Ramos (cell line): ENCODE data around the gene SMYD3.
"Not testable (repeated sequence)": the region's sequence is repeated elsewhere in the genome, so short reads cannot be mapped to it uniquely, and the experiment has no call there.

Experiments
- in situ Hi-C: fragments of 300-500 bp; cut with MboI; formaldehyde crosslinking; loops from one replicate; pipeline ENCODE4 v1.14.3; 2022; ENCODE audit warnings: low sequenced_read_pairs; ENCODE audit not compliant: unreplicated experiment

Gene SMYD3

DNA sequence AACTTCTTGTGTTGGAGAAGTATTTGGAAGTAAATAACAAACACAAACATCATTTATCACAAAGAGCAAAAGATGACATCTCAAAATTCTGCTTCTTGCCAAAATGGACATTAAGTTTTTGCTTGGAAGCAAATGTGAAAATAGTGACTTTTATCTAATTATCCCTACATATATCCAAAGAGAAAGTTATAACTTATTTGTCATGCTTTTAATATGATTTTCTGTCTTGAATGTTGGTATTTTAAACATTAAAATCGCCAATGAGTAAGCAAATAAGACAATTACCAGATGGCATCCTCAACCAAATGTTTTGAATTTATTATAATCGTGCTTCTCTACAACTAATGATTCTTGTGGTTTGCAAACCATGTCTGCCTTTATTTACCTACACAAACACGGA lies 758.0 kb downstream of the SMYD3 start:
- in situ Hi-C loops = no loop called here

DNA sequence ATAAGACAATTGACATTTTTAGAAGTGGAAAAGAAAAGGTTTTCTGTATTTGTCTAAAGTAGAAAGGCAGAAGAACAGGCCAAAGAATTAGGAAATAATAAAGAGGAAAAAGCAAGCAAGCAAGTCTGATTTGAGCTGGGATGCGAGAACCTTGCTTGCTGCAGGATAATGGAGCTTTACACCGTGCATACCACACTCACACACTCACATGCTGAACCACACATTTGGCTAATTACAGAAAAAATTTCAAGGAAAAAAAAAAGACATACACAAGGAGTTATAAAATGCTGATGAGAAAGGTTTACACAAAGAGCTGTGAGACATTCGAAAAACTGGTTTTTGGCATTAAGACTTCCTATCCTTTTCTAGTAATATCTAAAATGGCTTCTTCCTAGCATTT lies 758.4 kb downstream of the SMYD3 start:
- in situ Hi-C loops = no loop called here

DNA sequence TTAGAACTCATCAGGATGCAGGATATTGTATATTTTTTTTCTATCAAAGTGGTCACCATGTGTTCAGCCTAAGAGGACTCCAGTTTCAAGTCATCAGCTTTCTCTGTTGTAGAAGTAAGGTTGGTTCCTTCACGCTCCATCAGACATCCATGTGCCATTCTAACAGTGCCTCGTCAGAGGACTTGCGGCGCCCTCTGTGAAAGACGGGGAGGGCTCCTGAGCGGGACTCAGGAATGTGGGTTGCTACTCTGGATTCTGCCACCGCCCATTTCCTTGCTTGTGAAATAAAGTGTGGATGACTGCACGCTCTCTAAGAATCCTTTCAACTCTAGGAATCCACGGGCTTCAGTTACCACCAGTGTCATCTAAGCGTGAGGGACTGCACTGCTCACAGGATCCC lies 758.8 kb downstream of the SMYD3 start:
- in situ Hi-C loops = no loop called here

DNA sequence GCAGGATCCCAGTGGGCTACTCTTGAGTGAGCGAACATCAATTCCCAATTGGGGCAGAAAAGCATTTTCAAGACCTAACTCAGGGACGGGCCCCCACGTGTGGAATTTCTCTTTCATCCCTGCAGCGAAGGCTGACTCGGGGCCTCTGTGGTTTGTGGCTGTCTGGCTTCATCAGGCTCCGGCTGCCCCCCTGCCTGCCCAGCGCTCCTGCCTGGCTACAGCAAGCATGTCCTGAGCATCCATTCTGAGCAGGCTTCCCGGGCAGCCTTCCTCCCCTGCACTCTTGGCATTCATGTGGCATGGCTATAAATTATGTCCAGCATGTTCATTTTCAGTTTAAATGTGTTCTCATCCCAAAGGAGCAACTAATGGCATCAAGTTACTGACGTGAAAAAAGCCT lies 764.2 kb downstream of the SMYD3 start:
- in situ Hi-C loops = no loop called here

DNA sequence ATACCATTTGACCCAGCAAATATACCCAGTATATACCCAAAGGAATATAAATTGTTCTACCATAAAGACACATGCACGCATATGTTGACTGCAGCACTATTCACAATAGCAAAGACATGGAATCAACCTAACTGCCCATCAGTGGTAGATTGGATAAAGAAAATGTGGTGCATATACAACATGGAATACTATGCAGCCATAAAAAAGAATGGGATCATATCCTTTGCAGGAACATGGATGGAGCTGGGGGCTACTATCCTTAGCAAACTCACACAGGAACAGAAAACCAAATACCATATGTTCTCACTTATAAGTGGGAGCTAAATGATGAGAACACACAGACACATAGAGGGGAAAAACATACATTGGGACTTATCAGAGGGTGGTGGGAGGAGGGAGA lies 766.7 kb downstream of the SMYD3 start:
- in situ Hi-C loops = not testable (repeated sequence)

DNA sequence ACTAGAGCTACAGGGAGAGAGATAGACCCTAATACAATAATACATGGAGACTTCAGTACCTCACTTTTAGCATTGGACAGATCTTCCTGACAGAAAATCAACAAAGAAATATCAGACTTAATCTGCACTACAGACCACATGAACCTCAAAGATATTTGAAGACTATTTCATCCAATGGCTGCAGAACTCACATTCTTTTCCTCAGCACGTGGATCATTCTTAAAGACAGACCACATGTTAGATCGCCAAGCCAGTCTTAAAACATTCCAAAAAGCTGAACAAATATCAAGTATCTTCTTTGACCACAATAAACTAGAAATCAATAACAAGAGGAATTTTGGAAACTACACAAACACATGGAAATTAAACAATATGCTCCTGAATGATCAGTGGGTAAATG lies 776.3 kb downstream of the SMYD3 start:
- in situ Hi-C loops = no loop called here

DNA sequence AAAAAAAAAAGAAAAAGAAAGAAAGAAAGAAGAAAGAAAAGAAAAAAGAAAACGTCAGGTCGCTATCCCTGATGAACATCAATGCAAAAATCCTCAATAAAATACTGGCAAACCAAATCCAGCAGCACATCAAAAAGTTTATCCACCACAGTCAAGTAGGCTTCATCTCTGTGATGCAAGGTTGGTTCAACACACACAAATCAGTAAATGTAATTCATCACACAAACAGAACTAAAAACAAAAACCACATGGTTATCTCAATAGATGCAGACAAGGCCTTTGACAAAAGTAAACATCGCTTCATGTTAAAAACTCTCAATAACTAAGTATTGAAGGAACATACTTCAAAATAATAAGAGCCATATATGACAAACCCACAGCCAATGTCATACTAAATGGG lies 779.0 kb downstream of the SMYD3 start:
- in situ Hi-C loops = not testable (repeated sequence)

DNA sequence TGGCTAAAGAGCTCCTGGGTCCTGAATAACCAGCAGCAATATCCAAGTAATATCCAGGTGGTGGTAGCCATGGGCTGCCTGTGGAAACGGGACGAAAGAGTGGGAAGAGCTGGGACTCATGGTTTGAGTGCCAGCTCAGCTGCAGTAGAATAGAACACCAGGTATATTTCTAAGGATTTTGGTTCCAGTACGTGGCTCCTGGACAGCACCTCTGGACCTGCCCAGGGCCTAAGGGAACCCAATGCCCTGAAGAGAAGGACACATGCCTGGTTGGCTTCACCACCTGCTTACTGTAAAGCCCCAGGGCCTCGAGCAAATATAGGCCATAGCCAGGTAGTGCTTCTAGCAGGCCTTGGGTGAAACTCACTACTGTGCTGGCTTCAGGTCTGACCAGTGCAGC lies 785.6 kb downstream of the SMYD3 start:
- in situ Hi-C loops = no loop called here

DNA sequence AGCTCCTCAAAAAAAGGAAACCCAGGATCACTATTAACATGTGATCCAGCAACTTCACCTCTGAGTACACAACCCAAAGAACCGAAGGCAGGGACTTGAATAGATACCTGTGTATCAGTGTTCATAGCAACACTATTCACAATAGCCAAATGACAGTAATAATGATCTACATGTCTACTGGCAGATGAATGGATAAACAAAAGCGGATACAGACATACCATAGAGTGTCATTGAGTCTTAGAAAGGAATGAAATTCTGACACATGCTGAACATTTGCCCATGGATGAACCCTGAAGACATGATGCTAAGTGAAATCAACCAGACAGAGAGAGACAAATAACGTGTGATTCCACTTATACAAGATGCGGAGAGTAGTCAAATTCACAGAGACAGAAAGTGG lies 788.1 kb downstream of the SMYD3 start:
- in situ Hi-C loops = no loop called here

DNA sequence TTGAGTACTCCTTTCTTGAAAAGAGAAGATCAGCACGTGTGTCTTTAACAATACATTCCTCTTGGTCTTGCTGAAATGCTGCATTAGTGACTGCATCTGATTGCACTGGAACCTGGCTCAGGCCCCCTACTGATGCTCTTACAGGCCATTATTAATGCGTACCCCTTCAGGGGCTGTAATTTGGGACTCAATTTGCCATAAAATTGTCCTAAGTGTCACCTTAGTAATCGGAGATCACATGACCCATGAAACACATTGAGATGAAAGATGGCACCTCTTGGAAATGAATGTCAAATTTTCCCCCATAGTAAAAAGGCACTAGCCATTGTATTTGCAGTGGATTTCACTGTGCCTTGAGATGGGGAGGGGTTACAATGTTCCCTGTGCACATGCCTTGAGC lies 789.0 kb downstream of the SMYD3 start:
- in situ Hi-C loops = no loop called here

DNA sequence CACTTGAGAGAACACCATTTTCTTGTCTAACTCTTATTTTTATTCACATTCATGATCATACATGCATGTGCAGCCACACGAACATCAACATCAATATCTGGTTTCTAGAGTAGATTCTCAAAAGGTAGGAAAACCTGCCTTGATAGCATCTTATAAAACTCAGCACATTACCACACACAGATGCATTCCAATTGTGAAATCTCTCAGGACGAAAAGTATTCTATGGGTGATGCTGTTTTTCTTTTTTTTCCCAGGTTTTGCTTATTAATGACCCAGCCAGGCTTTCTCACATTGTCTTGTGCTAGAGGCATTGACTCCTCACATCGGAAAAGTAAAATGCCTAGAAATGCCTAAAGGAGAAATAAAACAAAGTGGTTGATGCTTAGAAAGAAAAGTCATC lies 789.5 kb downstream of the SMYD3 start:
- in situ Hi-C loops = no loop called here

DNA sequence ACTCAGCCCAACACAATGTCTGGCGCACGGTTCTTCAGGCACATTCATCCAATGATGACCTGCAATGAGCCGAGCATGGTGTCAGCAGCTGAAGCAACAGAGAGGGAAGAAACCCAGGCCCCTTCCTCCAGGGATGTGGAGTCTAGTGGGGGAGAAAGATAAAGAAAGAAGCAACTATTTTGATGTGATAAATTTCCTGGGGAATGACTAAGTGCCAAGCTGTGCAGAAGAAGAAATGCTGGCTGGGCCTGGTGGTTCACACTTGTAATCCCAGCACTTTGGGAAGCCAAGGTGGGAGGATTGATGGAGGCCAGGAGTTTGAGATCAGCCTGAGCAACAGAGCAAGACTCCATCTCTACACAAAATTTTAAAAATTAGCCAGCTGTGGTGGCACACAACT lies 790.5 kb downstream of the SMYD3 start:
- in situ Hi-C loops = no loop called here

DNA sequence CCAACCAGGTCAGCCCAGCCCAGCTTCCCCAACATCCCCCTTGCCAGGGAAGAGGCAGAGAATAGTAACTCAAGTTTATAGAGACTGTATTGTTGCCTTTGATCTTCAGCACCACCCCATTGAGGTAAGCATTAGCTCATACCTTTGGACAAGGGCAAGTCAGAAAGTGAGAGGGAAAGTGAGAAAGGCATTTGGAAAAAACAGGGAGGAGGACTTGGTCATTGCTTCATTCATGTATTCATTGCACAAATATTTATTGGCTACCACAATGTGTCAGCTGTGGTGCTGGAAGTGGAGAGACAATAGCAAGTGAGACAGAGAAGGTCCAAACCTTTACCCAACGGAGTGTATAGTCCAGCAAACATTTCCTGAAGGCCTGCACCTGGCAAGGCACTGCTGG lies 791.1 kb downstream of the SMYD3 start:
- in situ Hi-C loops = no loop called here

DNA sequence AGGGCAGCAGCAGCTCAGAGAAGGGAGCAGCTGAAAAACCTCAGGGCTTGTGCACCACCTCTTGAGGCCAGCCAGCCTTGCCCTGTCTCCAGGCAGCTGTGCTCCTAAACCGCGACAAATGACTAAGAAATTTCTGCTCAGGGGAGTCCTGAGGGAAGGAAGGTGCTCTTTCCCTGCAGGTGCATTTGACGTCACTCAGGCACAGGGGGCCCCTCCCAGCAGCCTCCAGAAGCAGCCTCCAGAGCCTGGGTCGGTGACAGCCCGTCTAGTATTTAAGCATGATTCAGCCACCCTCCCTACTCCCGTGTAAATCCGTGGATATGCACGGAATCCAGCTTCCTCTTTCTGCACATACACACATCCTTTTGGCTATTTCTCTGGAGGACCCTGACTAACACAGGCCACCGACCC lies 791.8 kb downstream of the SMYD3 start:
- in situ Hi-C loops = no loop called here

DNA sequence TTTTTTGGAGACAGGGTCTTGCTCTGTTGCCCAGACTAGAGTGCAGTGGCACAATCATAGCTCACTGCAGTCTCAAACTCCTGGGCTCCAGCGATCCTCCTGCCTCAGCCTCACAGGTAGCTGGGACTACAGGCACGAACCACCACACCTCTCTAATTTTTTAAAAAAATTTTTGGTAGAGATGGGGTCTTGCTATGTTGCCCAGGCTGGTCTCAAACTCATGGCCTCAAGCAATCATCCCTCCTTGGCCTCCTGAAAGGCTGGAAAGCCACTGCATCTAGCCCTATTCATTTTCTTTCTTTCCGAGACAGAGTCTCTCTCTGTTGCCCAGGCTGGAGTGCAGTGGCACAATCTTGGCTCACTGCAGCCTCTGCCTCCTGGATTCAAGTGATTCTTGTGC lies 793.1 kb downstream of the SMYD3 start:
- in situ Hi-C loops = not testable (repeated sequence)

DNA sequence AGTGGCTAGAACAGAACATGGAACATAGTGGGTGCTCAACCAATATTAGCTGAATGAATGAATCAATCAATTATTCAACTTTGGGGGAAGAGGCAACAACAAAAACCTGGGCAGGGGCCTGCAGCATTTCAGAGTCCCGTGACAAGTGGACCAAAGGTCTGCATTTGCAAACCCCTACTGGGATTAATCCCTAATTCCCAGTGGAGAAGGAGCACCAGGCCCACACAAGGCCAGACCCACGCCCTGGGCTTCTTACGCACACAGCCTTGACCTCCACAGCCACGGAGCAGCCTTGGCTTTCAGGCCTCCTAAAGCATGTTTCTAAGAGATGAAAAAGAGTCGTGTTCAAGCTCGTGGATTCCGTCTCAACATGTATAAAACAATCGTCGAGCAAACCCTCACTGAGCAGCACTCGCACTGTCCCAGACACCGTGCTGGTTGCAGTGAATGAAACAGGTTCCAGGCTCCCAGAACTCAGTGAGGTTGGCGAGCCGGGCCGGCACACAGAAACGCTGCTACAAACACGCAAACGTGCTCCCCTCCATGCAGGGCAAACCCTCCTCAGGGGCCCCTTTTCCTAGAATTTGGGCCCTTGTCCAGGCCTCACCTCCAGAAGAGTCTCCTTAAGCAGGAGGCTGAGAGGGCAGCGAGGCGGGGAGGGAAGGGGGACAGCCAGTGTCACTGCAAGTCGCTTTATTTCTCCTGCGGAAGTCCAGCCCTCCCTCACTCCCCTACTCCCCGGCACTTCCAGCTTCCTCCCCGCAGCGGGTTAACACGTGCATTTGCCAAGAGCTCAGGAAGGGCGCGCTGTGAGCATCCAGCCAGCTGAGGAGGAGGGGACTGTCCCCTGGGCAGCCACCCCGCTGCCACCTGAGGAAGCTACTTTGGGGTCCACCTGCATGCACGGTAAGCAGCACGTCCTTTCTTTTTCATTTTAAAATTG lies 795.8 kb downstream of the SMYD3 start:
- in situ Hi-C loops = no loop called here

DNA sequence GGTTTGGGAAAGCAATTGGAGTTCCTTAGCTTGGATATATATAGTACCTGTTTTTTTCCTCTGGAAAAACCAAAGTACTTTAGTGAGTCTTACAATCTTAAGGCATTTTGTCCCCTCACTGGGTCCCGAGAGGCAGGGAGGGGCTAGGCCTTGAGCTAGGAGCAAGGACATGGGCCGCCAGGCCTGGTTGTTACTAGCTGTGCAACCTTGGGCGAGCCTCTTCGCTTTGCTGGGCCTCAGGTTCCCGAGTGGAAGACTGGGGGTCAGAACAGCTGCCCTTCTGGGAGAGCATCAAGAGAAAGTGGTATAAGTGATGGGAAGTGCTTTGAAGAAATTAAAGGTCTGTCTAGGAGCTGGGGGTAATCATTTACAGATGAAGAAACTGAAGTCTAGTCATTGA lies 799.1 kb downstream of the SMYD3 start:
- in situ Hi-C loops = no loop called here

DNA sequence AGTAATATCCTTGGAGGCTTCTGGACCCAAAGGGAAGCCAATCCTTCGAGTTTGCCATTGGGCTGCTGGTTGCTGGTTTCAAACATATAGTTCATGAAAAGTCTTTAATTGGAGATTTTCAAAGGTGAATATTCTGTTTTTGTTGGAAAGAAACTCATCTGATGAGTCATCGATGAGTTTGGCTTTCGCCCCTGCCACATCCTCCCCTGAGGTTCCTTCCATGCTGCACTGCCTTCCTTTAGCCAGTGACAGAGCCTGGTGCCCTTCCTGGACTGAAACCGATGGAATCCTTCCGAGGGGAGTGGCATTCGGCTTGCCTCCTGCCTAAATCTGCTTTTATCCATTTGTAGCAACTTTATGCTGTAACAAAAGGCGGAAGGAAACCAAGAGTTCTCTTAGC lies 802.3 kb downstream of the SMYD3 start:
- in situ Hi-C loops = no loop called here

DNA sequence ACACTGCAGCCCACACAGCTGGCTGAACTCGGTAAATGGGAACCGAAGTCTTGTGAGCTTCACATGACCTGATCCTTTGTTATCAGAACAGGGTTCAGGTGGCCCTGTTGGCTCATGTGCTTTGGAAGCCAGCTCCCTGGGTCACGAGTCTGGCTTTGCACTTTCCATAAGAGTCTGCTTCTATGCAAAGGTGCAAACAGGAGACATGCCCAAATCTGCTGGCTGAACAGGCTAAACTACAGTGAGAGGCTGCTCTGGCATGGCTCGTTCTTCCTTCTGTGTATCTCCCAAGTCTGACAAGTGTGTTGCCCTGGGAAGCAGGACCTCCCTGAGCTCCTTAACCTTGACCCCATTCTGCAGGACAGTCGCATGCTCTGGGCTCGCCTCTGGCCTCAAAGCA lies 802.7 kb downstream of the SMYD3 start:
- in situ Hi-C loops = no loop called here

DNA sequence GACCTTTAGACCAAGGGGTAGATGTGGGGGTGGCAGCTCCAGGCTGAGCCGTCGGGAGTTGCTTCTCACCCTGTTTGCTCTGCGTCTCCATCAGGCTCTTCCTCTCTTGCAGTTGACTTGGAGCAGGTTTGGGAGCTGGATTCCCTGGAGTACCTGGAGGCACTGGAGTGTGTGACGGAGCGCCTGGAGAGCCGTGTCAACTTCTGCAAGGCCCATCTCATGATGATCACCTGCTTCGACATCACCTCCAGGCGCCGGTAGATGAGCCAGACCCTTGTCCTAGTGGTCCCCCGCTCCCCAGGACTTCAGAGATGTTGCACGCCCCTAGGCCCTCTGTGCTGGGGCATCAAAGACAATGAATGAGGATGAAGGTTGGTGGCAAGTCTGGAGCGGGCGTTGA lies 804.7 kb downstream of the SMYD3 start:
- in situ Hi-C loops = no loop called here

DNA sequence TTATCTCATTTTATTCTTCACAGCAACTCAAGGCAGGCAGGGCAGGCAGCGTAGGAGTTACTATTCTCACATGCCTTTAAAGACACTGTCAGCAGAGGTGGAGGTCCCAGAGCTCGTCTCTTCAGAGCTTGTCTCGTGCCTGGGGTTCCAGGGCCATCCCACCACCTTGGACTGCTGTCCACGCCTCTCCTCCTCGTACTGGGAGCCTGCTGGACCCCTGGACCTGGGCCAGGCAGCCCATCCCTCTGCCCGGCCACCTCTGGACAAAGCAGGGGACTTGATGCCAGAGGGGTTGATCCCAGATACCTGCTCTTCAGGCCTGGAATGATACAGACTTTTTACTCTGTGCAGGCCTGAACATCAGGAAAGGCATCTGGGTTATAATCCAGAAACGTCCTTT lies 805.4 kb downstream of the SMYD3 start:
- in situ Hi-C loops = no loop called here

DNA sequence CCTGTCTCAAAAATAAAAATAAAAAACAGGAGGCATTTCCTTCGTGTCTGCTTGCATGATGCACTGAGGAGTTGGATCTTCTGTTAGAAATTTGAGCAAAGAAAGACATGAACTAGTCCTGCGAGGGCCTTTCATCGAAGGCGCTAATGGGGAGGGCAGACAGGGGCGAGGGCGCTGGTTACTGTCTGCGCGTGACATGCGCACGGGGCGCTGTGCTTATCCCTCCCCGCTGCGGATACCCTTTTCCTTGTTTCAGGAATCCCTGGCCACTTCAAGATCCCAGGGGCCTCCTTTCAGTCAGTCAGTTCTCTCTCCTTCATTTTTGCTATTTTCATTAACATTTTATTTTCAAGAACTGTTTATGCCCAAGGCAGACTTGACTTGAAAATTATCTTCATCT lies 806.4 kb downstream of the SMYD3 start:
- in situ Hi-C loops = no loop called here
